Measurements from ENCODE around the gene GSC. TPM values are rescaled to one million over a fixed set of nuclear protein-coding genes. Genes with fewer than 3 reads are reported as not detected.
"Not testable (repeated sequence)": the region's sequence is repeated elsewhere in the genome, so short reads cannot be mapped to it uniquely, and the experiment has no call there.

Gene GSC
- total and polyA plus RNA-seq, 2 of the 4 experiments (the other 2 are of a cell fraction), result not detected

DNA sequence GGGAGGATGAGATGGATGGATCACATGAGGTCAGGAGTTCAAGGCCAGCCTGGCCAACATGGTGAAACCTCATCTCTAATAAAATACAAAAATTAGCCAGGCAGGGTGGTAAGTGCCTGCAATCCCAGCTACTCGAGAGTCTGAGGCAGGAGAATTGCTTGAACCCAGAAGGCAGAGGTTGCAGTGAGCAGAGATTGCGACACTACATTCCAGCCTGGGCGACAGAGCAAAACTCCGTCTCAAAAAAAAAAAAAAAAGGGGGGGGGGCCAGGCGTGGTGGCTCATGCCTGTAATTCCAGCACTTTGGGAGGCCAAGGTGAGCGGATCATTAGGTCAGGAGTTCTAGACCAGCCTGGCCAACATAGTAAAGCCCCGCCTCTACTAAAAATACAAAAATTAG is 22.8 kb downstream of the GSC start:
- ATAC-seq (ENCODE audit: low read depth); H3K9me3 ChIP-seq (ENCODE audit: control insufficient read depth, insufficient read depth, low read length); H3K4me1 ChIP-seq (ENCODE audit: control insufficient read depth, insufficient read depth, low read length); H2BK120ac ChIP-seq (ENCODE audit: low read depth, low read length); in situ Hi-C loops (cut with MboI; ENCODE audit: low sequenced_read_pairs); intact Hi-C loops (cut with micrococcal nuclease); DNase-seq; H3K56ac ChIP-seq (ENCODE audit: extremely low read depth, insufficient read depth, low read length); H2BK5ac ChIP-seq (ENCODE audit: low read depth, low read length, poor library complexity, severe bottlenecking); H4K5ac ChIP-seq (ENCODE audit: low read depth, low read length); H3K18ac ChIP-seq (ENCODE audit: low read depth, low read length); H3K79me1 ChIP-seq (ENCODE audit: low read depth in 1 of 2, low read length in 2 of 2); H4K20me1 ChIP-seq (ENCODE audit: insufficient read depth, low read length); H2BK20ac ChIP-seq (ENCODE audit: low read depth, low read length); H2AFZ ChIP-seq (replicated peaks; ENCODE audit: low read length, poor library complexity); CTCF ChIA-PET; H3K9me1 ChIP-seq (ENCODE audit: insufficient read depth, low read length); H4K91ac ChIP-seq (ENCODE audit: insufficient read depth, low read depth, low read length); H2BK15ac ChIP-seq (ENCODE audit: low read depth, low read length); H3K4me3 ChIP-seq (ENCODE audit: insufficient read depth, low read depth, low read length); H3K14ac ChIP-seq (replicated peaks; ENCODE audit: low read depth, low read length); H3K4me2 ChIP-seq (ENCODE audit: low read depth, low read length); H2AK9ac ChIP-seq (replicated peaks; ENCODE audit: low read depth, low read length, poor library complexity); H3K4ac ChIP-seq (ENCODE audit: low read depth, low read length); H3K9ac ChIP-seq (ENCODE audit: low read depth, low read length); H2AK5ac ChIP-seq (ENCODE audit: low read depth, low read length); H3K27me3 ChIP-seq (ENCODE audit: control insufficient read depth, insufficient read depth, low read length); H3K27ac ChIP-seq (ENCODE audit: insufficient read depth, low read length); H4K8ac ChIP-seq (ENCODE audit: low read depth in 2 of 2, low read length in 2 of 2); POLR2A ChIA-PET (ENCODE audit: unreplicated experiment); BruUV-seq (replicated peaks); dilution Hi-C loops (cut with HindIII; ENCODE audit: low sequenced_read_pairs, unreplicated experiment); H3K23ac ChIP-seq (ENCODE audit: low read depth, low read length); H3K36me3 ChIP-seq (ENCODE audit: control insufficient read depth, insufficient read depth, low read length): not testable (repeated sequence)
- WGBS, 2 experiments (ENCODE audit: extremely low coverage in 2 of 2, insufficient read length in 1 of 2), result 60% methylated on average over 1 of the region's 7 CpGs; no CpG with 5 or more reads in 1 of the 2 experiments

Data from IMR-90 (cell line).